ENCODE data around the gene NPIPA5.
"Not testable (repeated sequence)": the region's sequence is repeated elsewhere in the genome, so short reads cannot be mapped to it uniquely, and the experiment has no call there.

Gene NPIPA5

GRCh38 chr16:15378194-15378593 lies at the start of gene NPIPA5:
TSS of gene NPIPA5 (minus strand) at chr16:15378294. CDS start at chr16:15378294, 0 bp downstream.
- DNase-seq (ENCODE audit: low spot score) = not testable (repeated sequence)

- DNase-seq (ENCODE audit: low spot score) = peak; percentile 76
Measured at GRCh38 chr16:15427648-15428239, 49.6 kb upstream of the NPIPA5 start.

- no peak for DNase-seq (ENCODE audit: low spot score)
Measured at GRCh38 chr16:15426796-15427195, 48.7 kb upstream of the NPIPA5 start.

- DNase-seq (ENCODE audit: low spot score) = no peak
Measured at GRCh38 chr16:15425861-15426260, 47.8 kb upstream of the NPIPA5 start.

GRCh38 chr16:15422222-15422621 lies 44.1 kb upstream of the NPIPA5 start:
- DNase-seq (ENCODE audit: low spot score) = no peak

GRCh38 chr16:15421696-15422095 lies 43.6 kb upstream of the NPIPA5 start:
- not testable (repeated sequence) for DNase-seq (ENCODE audit: low spot score)

- DNase-seq (ENCODE audit: low spot score) = peak; percentile 16
Measured at GRCh38 chr16:15418206-15418605, 40.1 kb upstream of the NPIPA5 start.

GRCh38 chr16:15417197-15417596 lies 39.1 kb upstream of the NPIPA5 start:
- DNase-seq (ENCODE audit: low spot score) = no peak

GRCh38 chr16:15415511-15415985 lies 37.5 kb upstream of the NPIPA5 start:
- DNase-seq (ENCODE audit: low spot score) = no peak

GRCh38 chr16:15409476-15409875 lies 31.4 kb upstream of the NPIPA5 start:
- DNase-seq (ENCODE audit: low spot score) = not testable (repeated sequence)

GRCh38 chr16:15407756-15408155 lies 29.7 kb upstream of the NPIPA5 start:
- not testable (repeated sequence) for DNase-seq (ENCODE audit: low spot score)

GRCh38 chr16:15404792-15405191 lies 26.7 kb upstream of the NPIPA5 start:
- no peak for DNase-seq (ENCODE audit: low spot score)

GRCh38 chr16:15404091-15404490 lies 26.0 kb upstream of the NPIPA5 start:
- not testable (repeated sequence) for DNase-seq (ENCODE audit: low spot score)

GRCh38 chr16:15403392-15403995 lies 25.4 kb upstream of the NPIPA5 start:
- no peak for DNase-seq (ENCODE audit: low spot score)

- DNase-seq (ENCODE audit: low spot score) = no peak
Measured at GRCh38 chr16:15401972-15402371, 23.9 kb upstream of the NPIPA5 start.

GRCh38 chr16:15400314-15400713 lies 22.2 kb upstream of the NPIPA5 start:
- not testable (repeated sequence) for DNase-seq (ENCODE audit: low spot score)

GRCh38 chr16:15399317-15399716 lies 21.2 kb upstream of the NPIPA5 start:
- DNase-seq (ENCODE audit: low spot score) = no peak

- DNase-seq (ENCODE audit: low spot score) = no peak
Measured at GRCh38 chr16:15398618-15399316, 20.7 kb upstream of the NPIPA5 start.

GRCh38 chr16:15396948-15397594 lies 19.0 kb upstream of the NPIPA5 start:
- DNase-seq (ENCODE audit: low spot score) = no peak

GRCh38 chr16:15396509-15396829 lies 18.4 kb upstream of the NPIPA5 start:
- DNase-seq (ENCODE audit: low spot score) = not testable (repeated sequence)

- peak; percentile 62 for DNase-seq (ENCODE audit: low spot score)
Measured at GRCh38 chr16:15395631-15396508, 17.8 kb upstream of the NPIPA5 start, which contains the start of gene MPV17L. TSS of gene MPV17L (plus strand) at chr16:15395754. CDS start at chr16:15395898, 144 bp downstream.

- DNase-seq (ENCODE audit: low spot score) = not testable (repeated sequence)
Measured at GRCh38 chr16:15393025-15393424, 14.9 kb upstream of the NPIPA5 start.

Measured in AG20443 (cell line).